B cell (primary cell): Measurements from ENCODE around the gene MAP4K2.

Source experiments
- CTCF ChIP-seq: fragments of 200-600 bp; IDR thresholded peaks from one replicate; pipeline ENCODE4 v1.8.0; 2022; ENCODE audit warnings: antibody characterized with exemption, mild to moderate bottlenecking
- EZH2 ChIP-seq: IDR thresholded peaks from 2 replicates; pipeline ENCODE4 v1.6.1; 2012; ENCODE audit warnings: borderline replicate concordance, low read depth, mild to moderate bottlenecking, moderate library complexity, low read length; ENCODE audit not compliant: insufficient read depth, poor library complexity, severe bottlenecking

DNA sequence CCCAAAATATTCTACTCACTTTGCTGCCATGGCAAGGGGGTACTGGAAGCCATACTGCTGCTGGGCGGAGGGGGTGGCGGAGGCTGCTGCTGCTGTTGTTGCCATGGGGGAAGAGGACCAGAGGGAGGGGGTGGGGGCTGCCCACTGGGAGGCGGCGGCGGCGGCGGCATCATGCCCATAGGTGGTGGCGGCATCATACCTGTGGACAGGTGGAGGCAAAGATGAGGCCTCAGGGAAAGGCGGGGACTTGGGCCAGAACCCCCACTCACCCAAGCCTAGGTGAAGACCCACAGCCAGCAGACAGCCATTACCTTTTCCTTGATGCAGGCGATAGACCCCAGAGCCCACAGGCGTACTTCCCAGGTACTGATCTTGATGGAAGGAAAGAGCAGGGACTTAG lies 36.1 kb downstream of the MAP4K2 start:
- TF ChIP-seq CTCF = no peak
- TF ChIP-seq EZH2 = no peak
